Right lung (tissue), 5 donors: Measurements from ENCODE around the gene JOSD1. TPM values are rescaled to one million over a fixed set of nuclear protein-coding genes. Genes with fewer than 3 reads are reported as not detected.

Source experiments
- DNase-seq, 2 donors: peaks; one replicate each; pipeline ENCODE4 v3.0.0-alpha.2; 2013
- polyA plus RNA-seq, 5 donors: library from polyadenylated mRNA; unstranded; fragments of 120-200 nt; gene quantifications; one replicate each; pipeline versions ENCODE4 v1.2.1 to v1.2.3, GENCODE V29; 2013; ENCODE audit warnings: inconsistent platforms in 1 of 5, low replicate concordance in 1 of 5; ENCODE audit not compliant: insufficient read length in 5 of 5, insufficient read depth in 1 of 5

The JOSD1 gene
- polyA plus RNA-seq, 5 donors = 46.3 to 55.6 (median 47.7) TPM

- no peak for DNase-seq
Observed at GRCh38 chr22:38715852-38716251, 15.1 kb upstream of the JOSD1 start.

- DNase-seq = no peak
Observed at GRCh38 chr22:38715176-38715764, 14.5 kb upstream of the JOSD1 start.

- DNase-seq = no peak
Observed at GRCh38 chr22:38713921-38714320, 13.2 kb upstream of the JOSD1 start.

- DNase-seq = no peak
Observed at GRCh38 chr22:38712486-38713207, 11.9 kb upstream of the JOSD1 start.

GRCh38 chr22:38710866-38711265 is 10.1 kb upstream of the JOSD1 start:
- DNase-seq = no peak

GRCh38 chr22:38710351-38710750 is 9.6 kb upstream of the JOSD1 start:
- DNase-seq = no peak

GRCh38 chr22:38709306-38709705 is 8.6 kb upstream of the JOSD1 start:
- no peak for DNase-seq

- DNase-seq = no peak
Observed at GRCh38 chr22:38707984-38708383, 7.2 kb upstream of the JOSD1 start.

- DNase-seq = no peak
Observed at GRCh38 chr22:38707346-38707745, 6.6 kb upstream of the JOSD1 start.

GRCh38 chr22:38706901-38707195 is 6.1 kb upstream of the JOSD1 start:
- DNase-seq = no peak

GRCh38 chr22:38706101-38706900 is 5.6 kb upstream of the JOSD1 start:
- peak in 1 of 2 donors; percentile 55 for DNase-seq

GRCh38 chr22:38705235-38706100 is 4.7 kb upstream of the JOSD1 start, which contains the start of gene GTPBP1:
TSS of gene GTPBP1 (plus strand) at chr22:38705944. CDS start at chr22:38705956, 12 bp downstream.
- DNase-seq = peak; percentile 100

- DNase-seq = peak in 1 of 2 donors; percentile 32
Observed at GRCh38 chr22:38704654-38705234, 4.0 kb upstream of the JOSD1 start.

GRCh38 chr22:38700270-38700788 is 414 bp downstream of the JOSD1 start:
- DNase-seq = no peak

- DNase-seq = peak in 1 of 2 donors; percentile 30
Observed at GRCh38 chr22:38699784-38700183, 959 bp downstream of the JOSD1 start.

GRCh38 chr22:38699143-38699542 is 1.6 kb downstream of the JOSD1 start:
- no peak for DNase-seq

GRCh38 chr22:38698407-38699094 is 2.2 kb downstream of the JOSD1 start:
- no peak for DNase-seq

GRCh38 chr22:38697425-38698089 is 3.2 kb downstream of the JOSD1 start:
- no peak for DNase-seq

GRCh38 chr22:38696606-38697424 is 3.9 kb downstream of the JOSD1 start:
- DNase-seq = peak in 1 of 2 donors; percentile 21
